ENCODE data around the gene EFCAB13. TPM values are rescaled to one million over a fixed set of nuclear protein-coding genes. Genes with fewer than 3 reads are reported as not detected.
"Not testable (repeated sequence)": the region's sequence is repeated elsewhere in the genome, so short reads cannot be mapped to it uniquely, and the experiment has no call there.

EFCAB13 gene
- total RNA-seq, 2 experiments from 2014 or later: 12.6 to 13.5 TPM

- Histone ChIP-seq H3K27me3 (ENCODE audit: control insufficient read depth in 1 of 2, insufficient read depth in 2 of 2, low read length in 2 of 2) (no peaks in the 10 kb centered on the region), H3K27ac (ENCODE audit: low read depth in 1 of 2, low read length in 2 of 2) (no peak overlapping the region), H3K4me1 (ENCODE audit: insufficient read depth, low read length) (no peaks in the 10 kb centered on the region), H3K4me3 (ENCODE audit: low read length) (no peak overlapping the region), H3K9me3 (ENCODE audit: control insufficient read depth in 1 of 2, insufficient read depth in 1 of 2, low read length in 2 of 2) (peaks cover 3 to 4% of the 10 kb centered on the region in 2 experiments), H3K36me3 (ENCODE audit: insufficient read depth, low read length) (no peaks in the 10 kb centered on the region)
- TF ChIP-seq, protein P1, sequence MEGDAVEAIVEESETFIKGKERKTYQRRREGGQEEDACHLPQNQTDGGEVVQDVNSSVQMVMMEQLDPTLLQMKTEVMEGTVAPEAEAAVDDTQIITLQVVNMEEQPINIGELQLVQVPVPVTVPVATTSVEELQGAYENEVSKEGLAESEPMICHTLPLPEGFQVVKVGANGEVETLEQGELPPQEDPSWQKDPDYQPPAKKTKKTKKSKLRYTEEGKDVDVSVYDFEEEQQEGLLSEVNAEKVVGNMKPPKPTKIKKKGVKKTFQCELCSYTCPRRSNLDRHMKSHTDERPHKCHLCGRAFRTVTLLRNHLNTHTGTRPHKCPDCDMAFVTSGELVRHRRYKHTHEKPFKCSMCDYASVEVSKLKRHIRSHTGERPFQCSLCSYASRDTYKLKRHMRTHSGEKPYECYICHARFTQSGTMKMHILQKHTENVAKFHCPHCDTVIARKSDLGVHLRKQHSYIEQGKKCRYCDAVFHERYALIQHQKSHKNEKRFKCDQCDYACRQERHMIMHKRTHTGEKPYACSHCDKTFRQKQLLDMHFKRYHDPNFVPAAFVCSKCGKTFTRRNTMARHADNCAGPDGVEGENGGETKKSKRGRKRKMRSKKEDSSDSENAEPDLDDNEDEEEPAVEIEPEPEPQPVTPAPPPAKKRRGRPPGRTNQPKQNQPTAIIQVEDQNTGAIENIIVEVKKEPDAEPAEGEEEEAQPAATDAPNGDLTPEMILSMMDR (IDR thresholded peaks at IDR 0.05): no peak
- intact Hi-C loops (cut with DNase I, micrococcal nuclease): no loop called here
- Mint-ChIP-seq H3K27ac (no peak overlapping the region), H3K4me3 (no peak overlapping the region), H3K36me3 (ENCODE audit: low read depth) (peaks cover 13% of the 10 kb centered on the region), H3K4me1 (ENCODE audit: low read depth) (no peaks in the 10 kb centered on the region), H3K27me3 (no peaks in the 10 kb centered on the region), H3K9me3 (peaks cover 3% of the 10 kb centered on the region)
- DNase-seq: no peak
- CTCF ChIA-PET: no interaction called here
- ATAC-seq (ENCODE audit: poor library complexity): no peak
- POLR2A ChIA-PET: no interaction called here
Measured at GRCh38 chr17:47367257-47367656, 43.5 kb downstream of the EFCAB13 start.

DNA sequence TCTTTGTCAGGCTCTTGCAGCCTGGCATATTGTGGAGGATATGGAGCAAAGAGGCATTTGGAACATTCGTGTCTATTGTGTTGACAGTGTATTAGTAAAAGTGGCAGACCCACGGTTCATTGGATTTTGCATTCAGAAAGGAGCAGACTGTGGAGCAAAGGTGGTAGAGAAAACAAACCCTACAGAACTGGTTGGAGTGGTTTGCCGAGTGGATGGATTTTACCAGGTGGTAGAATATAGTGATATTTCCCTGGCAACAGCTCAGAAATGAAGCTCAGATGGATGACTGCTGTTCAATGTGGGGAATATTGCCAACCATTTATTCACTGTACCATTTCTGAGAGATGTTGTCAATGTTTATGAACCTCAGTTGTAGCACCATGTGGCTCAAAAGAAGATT lies 44.5 kb downstream of the EFCAB13 start:
- TF ChIP-seq, protein P1 (IDR thresholded peaks at IDR 0.05): no peak
- H3K9me3 Mint-ChIP-seq: peaks cover 7% of the 10 kb centered on the region
- no peaks in the 10 kb centered on the region for H3K27me3 Mint-ChIP-seq
- H3K36me3 Mint-ChIP-seq (ENCODE audit: low read depth): peaks cover 23% of the 10 kb centered on the region
- H3K27ac Mint-ChIP-seq: no peak overlapping the region
- H3K9me3 ChIP-seq (ENCODE audit: control insufficient read depth in 1 of 2, insufficient read depth in 1 of 2, low read length in 2 of 2): peaks cover 4 to 13% of the 10 kb centered on the region in 2 experiments
- ChIA-PET CTCF (no interaction called here), POLR2A (no interaction called here)
- no peaks in the 10 kb centered on the region for H3K36me3 ChIP-seq (ENCODE audit: insufficient read depth, low read length)
- H3K27me3 ChIP-seq (ENCODE audit: control insufficient read depth in 1 of 2, insufficient read depth in 2 of 2, low read length in 2 of 2): no peaks in the 10 kb centered on the region
- intact Hi-C loops (cut with DNase I, micrococcal nuclease): no loop called here
- no peaks in the 10 kb centered on the region for H3K4me1 ChIP-seq (ENCODE audit: insufficient read depth, low read length)
- ATAC-seq (ENCODE audit: poor library complexity) (no peak), DNase-seq (no peak)
- no peak overlapping the region for H3K27ac ChIP-seq (ENCODE audit: low read depth in 1 of 2, low read length in 2 of 2)
- no peaks in the 10 kb centered on the region for H3K4me1 Mint-ChIP-seq (ENCODE audit: low read depth)
- no peak overlapping the region for H3K4me3 ChIP-seq (ENCODE audit: low read length)
- H3K4me3 Mint-ChIP-seq: no peak overlapping the region

DNA sequence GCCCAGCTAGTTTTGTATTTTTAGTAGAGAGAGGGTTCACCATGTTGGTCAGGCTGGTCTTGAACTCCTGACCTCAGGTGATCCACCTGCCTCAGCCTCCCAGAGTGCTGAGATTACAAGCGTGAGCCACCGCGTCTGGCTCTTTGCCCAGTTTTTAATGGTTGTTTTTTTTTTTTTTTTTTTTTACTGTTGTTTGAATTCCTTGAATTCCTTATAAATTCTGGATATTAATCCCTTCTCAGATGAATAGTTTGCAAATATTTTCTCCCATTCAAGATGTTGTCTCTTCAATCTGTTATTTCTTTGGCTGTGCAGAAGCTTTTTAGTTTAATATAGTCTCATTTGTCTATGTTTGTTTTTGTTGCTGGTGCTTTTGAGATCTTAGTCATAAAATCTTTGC lies 47.1 kb downstream of the EFCAB13 start:
- H3K4me1 ChIP-seq (ENCODE audit: insufficient read depth, low read length); POLR2A ChIA-PET; H3K4me3 ChIP-seq (ENCODE audit: low read length); H3K27ac Mint-ChIP-seq; ATAC-seq (ENCODE audit: poor library complexity); H3K27me3 Mint-ChIP-seq; DNase-seq; H3K4me3 Mint-ChIP-seq; H3K4me1 Mint-ChIP-seq (ENCODE audit: low read depth); intact Hi-C loops (cut with DNase I, micrococcal nuclease); H3K27me3 ChIP-seq (ENCODE audit: control insufficient read depth in 1 of 2, insufficient read depth in 2 of 2, low read length in 2 of 2); H3K9me3 Mint-ChIP-seq; H3K27ac ChIP-seq (ENCODE audit: low read depth in 1 of 2, low read length in 2 of 2); H3K36me3 ChIP-seq (ENCODE audit: insufficient read depth, low read length): not testable (repeated sequence)
- H3K36me3 Mint-ChIP-seq (ENCODE audit: low read depth): peaks cover 36% of the 10 kb centered on the region
- CTCF ChIA-PET: interaction anchor here (0.7 to 1.3 kb wide), 2 partner anchors 8 to 30 kb away, joined by 3 read pairs; no protein-coding TSS in a partner anchor
- peaks cover 4 to 16% of the 10 kb centered on the region in 2 experiments for H3K9me3 ChIP-seq (ENCODE audit: control insufficient read depth in 1 of 2, insufficient read depth in 1 of 2, low read length in 2 of 2)

- Histone ChIP-seq H3K27me3 (ENCODE audit: control insufficient read depth in 1 of 2, insufficient read depth in 2 of 2, low read length in 2 of 2) (no peaks in the 10 kb centered on the region), H3K4me3 (ENCODE audit: low read length) (no peak overlapping the region), H3K27ac (ENCODE audit: low read depth in 1 of 2, low read length in 2 of 2) (no peak overlapping the region), H3K4me1 (ENCODE audit: insufficient read depth, low read length) (no peaks in the 10 kb centered on the region), H3K9me3 (ENCODE audit: control insufficient read depth in 1 of 2, insufficient read depth in 1 of 2, low read length in 2 of 2) (peaks cover 4 to 16% of the 10 kb centered on the region in 2 experiments), H3K36me3 (ENCODE audit: insufficient read depth, low read length) (no peaks in the 10 kb centered on the region)
- POLR2A ChIA-PET: no interaction called here
- peaks cover 7% of the 10 kb centered on the region for H3K9me3 Mint-ChIP-seq
- no peak for ATAC-seq (ENCODE audit: poor library complexity)
- no peaks in the 10 kb centered on the region for H3K4me1 Mint-ChIP-seq (ENCODE audit: low read depth)
- TF ChIP-seq, protein P1 (IDR thresholded peaks at IDR 0.05): no peak
- peaks cover 36% of the 10 kb centered on the region for H3K36me3 Mint-ChIP-seq (ENCODE audit: low read depth)
- no peaks in the 10 kb centered on the region for H3K27me3 Mint-ChIP-seq
- no peak overlapping the region for H3K27ac Mint-ChIP-seq
- CTCF ChIA-PET: no interaction called here
- DNase-seq: no peak
- intact Hi-C loops (cut with DNase I, micrococcal nuclease): no loop called here
- no peak overlapping the region for H3K4me3 Mint-ChIP-seq
Measured at GRCh38 chr17:47373002-47373401, 49.2 kb downstream of the EFCAB13 start.

All from CD4-positive, alpha-beta T cell (primary cell).